HL-60 (cell line): Measurements from ENCODE around the gene PELO.

Experiments used
- DNase-seq, 2 experiments: peaks; one replicate each; pipeline ENCODE4 v3.0.0-alpha.2; 2010 to 2020; ENCODE audit warnings: low read depth in 1 of 2, low spot score in 1 of 2
- H3K27ac ChIP-seq: fragments of 250-450 bp; sonication (Bioruptor Pico); replicated peaks from 2 replicates; pipeline ENCODE4 v1.5.1; 2020; ENCODE audit warnings: mild to moderate bottlenecking, moderate library complexity
- H3K27me3 ChIP-seq: fragments of 250-450 bp; sonication (Bioruptor Pico); 2 replicates; pipeline ENCODE4 v1.5.1; 2021; ENCODE audit warnings: mild to moderate bottlenecking, moderate library complexity; ENCODE audit not compliant: insufficient read depth, poor library complexity, severe bottlenecking
- H3K4me3 ChIP-seq: replicated peaks from 2 replicates; pipeline ENCODE4 v1.5.1; 2011; ENCODE audit warnings: mild to moderate bottlenecking, control low read depth, low read length; ENCODE audit not compliant: insufficient read depth
- CTCF ChIP-seq: IDR thresholded peaks from one replicate; pipeline ENCODE4 v1.5.1; 2011; ENCODE audit warnings: low read length, control low read depth, inconsistent platforms; ENCODE audit not compliant: insufficient read depth
- GABPA ChIP-seq: IDR thresholded peaks from 2 replicates; pipeline ENCODE4 v1.6.1; 2012; ENCODE audit warnings: low read depth
- POLR2AphosphoS5 ChIP-seq: IDR thresholded peaks from 2 replicates; pipeline ENCODE4 v1.6.1; 2012; ENCODE audit warnings: low read depth
- REST ChIP-seq: IDR thresholded peaks from 2 replicates; pipeline ENCODE4 v1.6.1; 2012; ENCODE audit warnings: low read depth; ENCODE audit not compliant: insufficient replicate concordance
- SPI1 ChIP-seq: IDR thresholded peaks from 2 replicates; pipeline ENCODE4 v1.6.1; 2012; ENCODE audit warnings: low read depth, mild to moderate bottlenecking, borderline replicate concordance

PELO gene

GRCh38 chr5:52827815-52828214 is 40.1 kb downstream of the PELO start:
- no peak for TF ChIP-seq REST
- no peak for TF ChIP-seq SPI1
- no peak for TF ChIP-seq POLR2AphosphoS5
- no peak for TF ChIP-seq GABPA
- TF ChIP-seq CTCF, result no peak
- Histone ChIP-seq H3K4me3 (no peak overlapping the region), H3K27ac (no peak overlapping the region), H3K27me3 (no peaks in the 10 kb centered on the region)
- no peak for DNase-seq

DNA sequence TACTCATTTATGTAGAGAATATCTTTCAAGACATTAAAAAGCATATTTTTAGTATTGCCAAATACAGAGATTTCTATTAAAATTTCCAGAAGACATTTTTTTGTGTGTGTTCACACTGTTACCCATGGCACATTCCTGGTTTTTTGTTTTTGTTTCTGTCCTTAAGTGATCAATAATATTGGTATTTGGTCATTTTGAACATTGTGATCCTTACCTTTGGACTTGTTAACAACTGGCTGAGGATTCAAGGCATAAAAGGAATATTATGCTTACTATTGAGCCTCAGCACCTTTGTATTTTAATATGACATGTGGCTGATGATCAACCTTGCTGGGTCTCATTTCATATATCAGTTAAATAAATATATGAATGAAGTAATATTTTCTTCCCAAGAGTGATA is 41.9 kb downstream of the PELO start:
- H3K27ac ChIP-seq, result no peak overlapping the region
- no peaks in the 10 kb centered on the region for H3K27me3 ChIP-seq
- no peak for DNase-seq
- H3K4me3 ChIP-seq, result no peak overlapping the region
- no peak for TF ChIP-seq SPI1
- TF ChIP-seq GABPA, result no peak
- no peak for TF ChIP-seq POLR2AphosphoS5
- TF ChIP-seq REST, result no peak

DNA sequence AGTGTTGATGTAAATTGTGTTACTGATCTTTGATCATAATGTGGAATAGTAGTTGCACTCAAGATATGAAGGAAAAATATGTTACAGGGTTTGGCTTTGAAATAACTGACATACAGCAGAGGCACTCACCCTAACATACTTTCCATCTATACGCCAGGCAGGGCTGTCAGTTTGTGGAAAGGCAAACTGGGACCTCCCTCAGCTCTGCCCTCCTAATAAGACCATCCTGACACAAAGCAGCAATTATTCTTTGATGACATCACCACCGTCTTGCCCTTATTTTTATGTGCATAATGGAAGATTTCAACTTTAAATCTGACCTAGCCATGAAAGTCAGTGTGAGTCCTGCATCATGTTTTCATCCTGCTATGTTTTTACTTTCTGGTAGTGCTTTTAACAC is 42.9 kb downstream of the PELO start:
- H3K27me3 ChIP-seq, result no peaks in the 10 kb centered on the region
- no peak overlapping the region for H3K27ac ChIP-seq
- TF ChIP-seq POLR2AphosphoS5 (no peak), CTCF (no peak), REST (no peak), GABPA (no peak), SPI1 (no peak)
- no peak overlapping the region for H3K4me3 ChIP-seq
- DNase-seq, result no peak
